HG03432 (cell line): ENCODE data around the gene PLA2G4D.

Experiments
- ATAC-seq: cut with Tn5 transposase; IDR thresholded peaks from one replicate; pipeline ENCODE4 v1.9.1; 2021; ENCODE audit warnings: mild to moderate bottlenecking, moderate library complexity; ENCODE audit not compliant: unreplicated experiment

PLA2G4D gene

DNA sequence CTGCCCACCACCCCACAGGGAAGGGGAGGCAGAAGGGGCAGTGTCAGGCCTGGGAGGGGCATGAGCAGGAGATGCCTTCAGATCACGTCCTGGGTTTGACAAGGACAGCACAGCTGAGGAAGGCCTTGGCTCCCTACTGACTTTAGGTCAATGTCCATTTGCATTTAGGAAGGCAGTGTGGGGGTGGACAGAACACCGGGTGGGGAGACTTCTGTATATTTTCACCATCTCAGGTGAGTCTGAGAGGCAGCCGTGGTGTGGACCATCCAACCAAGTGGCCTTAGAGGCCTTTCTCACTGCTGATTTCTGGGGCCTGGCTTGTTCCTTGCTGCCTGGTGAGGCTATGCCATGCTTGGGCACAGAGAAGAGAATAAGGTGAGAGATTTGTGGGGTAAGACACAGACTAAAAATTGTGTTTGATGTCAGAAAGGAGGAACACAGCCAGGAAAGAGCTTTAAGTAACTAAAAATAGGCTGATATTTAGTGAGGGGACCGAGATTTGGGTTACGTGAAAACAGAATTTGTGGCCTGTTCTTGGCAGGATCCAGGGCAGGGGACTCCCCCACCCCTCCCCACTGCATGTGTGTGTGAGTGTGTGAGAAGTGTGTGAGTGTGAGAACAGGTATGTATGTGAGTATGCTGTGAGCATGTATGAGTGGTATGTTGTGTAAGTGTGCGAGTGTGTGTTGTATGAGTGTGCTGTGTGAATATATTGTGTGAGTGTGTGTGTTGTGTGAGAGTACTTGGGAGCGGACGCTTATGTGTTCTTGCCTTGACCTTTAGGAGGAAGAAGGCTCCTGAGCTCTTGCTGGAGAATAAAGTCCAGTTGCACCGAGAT is 61.8 kb downstream of the PLA2G4D start:
- no peak for ATAC-seq

DNA sequence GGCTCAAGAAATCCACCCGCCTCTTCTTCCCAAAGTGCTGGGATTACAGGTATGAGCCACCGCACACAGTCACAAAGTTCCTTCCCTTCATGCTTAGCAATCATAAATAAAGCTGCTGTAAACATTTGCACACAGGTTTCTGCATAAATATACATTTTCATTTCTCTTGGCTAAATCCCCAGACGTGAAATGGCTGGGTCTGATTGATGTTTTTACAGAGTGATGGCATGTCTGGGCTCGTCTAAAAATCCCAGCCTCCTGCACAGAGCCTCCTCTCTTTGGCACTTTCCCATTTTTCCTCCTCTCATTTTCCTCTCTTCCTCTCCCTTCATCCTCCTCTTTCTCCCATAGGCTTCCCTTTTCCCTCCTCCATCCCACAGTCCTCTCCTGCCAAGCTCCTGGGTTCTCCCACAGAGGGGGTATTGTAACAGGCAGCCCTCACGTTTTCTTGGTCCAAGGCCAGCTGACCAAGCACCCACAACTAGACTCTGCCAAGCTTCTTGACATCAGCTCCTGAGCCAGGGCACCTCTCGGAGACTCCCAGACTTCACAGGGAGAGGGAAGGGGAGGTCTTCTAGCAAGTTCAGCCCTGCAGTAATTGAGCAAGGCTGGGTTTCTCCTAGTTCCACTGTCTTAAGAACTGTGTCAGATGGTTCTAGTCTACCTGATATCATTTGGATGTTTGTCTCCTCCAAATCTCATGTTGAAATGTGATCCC is 63.0 kb downstream of the PLA2G4D start:
- no peak for ATAC-seq

DNA sequence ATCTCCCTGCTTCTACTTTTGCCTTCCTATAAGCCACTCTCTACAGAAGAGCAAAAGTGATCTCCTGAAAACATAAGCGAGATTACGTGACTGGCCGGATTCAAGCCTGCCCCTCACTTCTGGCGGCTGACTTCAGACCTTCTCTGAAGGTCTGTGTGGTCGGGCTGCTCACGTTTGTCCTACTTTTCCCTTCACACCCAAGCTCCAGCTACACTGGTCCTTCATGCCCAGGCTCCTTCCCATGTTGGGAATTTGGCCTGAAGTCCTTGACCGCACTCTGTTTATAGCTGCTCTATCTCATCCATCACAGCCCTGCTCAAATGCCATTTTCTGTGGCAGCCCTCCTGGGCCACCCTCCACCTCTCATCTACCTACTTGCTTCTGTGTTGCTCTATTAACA is 66.8 kb downstream of the PLA2G4D start:
- no peak for ATAC-seq

DNA sequence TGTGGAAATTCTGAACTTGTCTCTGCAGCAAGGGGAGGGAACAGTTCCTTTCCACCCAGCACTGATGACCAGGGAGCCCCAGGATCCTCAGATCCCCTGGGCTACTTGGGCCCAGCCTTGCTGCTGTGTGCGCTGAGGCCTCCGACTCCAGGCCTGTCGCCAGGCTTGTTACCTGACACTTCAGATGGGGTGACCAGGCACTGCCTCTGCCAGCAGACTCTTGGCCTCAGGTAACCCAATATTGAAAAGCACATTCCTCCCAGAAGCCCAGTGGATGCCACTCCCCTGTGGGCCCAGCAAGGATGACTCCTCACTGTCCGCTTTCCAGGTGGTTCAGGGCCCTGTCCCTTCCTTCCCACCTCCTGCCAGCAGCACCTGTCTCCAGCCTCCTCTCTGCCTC is 70.1 kb downstream of the PLA2G4D start:
- ATAC-seq = no peak

DNA sequence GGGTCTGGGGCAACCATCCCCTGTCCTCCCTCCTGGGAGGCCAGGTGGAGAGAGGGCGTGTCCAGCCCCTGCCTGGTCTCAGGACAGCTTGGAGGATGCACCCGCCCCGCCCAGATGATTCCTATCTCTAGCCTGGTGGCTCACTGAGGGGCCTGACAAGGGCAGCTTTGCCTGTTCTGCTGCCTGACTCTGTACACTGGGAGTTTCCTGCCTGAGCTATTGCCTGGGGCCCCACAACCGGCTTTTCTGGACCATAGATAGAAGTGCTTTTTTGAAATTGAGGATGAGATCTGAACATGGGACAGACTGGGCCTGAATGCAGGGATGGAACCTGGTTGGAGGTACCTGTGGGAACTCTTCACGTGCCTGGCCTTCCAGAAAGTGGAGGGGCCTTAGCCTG is 72.8 kb downstream of the PLA2G4D start:
- no peak for ATAC-seq

DNA sequence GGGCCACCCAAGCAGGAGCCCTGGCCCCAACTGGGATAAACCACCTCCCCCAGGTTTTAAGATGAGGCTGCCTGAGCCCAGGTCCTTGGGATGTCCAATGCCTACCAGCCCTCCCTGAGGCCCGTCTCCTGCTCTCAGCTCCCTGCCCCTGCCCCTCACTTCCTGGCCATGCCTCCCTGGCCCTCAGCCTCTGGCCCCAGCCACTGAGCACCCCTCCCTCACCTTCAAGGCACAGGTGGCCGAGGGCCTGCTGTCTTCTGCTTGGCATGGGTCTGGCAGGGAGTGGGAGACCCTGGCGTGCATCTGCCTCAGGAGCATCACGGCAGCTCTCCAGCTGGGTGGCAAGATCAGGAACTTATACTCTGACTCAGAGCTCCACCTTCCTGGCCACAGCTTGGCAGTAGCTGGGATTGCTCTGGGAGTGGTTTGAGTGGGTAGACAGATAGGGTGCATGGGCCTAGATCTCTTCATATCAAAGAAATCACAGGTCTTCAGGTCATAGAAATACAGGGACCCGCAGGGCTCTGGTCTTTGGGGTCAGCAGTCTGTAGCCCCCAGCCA is 73.6 kb downstream of the PLA2G4D start, which contains the start of gene PLA2G4E:
Gene PLA2G4E, minus strand, starts transcription at position 330 of the 561 bp plus-strand sequence. Its CDS starts 12 bp downstream, at position 318.
- ATAC-seq = no peak

DNA sequence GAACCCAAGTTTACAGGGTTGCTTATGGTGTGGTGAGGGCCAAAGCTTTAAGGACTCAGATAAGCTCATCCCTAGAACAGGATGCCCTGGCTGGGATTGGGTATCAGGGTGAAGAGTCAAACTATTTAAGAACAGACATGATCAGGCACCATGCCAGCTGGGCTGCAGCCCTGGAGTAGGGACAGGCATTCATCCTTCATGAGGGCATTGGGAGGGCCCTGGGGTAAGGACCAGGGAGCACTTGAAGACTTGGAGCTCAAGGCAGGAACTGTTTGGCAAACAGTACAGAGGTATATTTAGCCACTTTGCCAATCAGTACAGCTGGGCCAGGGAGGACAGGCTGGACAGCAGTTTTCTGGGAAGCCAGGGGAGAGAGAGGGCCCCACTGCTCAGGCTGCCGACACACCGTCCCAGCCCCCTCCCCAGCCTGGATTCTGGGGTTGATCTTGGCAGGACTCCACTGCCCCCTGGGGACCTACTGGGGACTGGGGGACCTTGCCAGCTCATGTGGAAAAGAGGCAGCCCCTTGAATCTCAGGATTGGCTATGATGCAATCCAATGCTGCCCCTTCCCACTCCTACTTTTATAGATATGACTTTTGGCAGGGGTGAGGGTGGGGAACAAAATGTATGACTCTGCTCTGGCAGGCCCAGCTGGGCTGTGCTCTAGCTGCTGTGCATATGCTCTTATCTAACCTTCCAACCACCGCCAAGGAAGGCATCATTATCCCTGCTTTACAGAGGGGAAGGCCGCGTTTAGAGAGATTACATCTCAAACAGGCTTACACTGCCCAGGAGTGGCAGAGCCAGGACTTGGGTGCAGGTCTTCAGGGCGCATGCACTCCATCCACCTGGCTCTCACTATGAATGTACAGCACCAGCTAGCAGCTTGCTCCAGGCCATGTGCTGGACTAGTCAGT is 75.8 kb downstream of the PLA2G4D start:
- ATAC-seq = no peak
